Liver (tissue), 3 donors: ENCODE results near the gene IGF2.

Source experiments
- ATF3 ChIP-seq: IDR thresholded peaks from 2 replicates; pipeline ENCODE4 v1.6.1; 2016; ENCODE audit warnings: antibody characterized with exemption
- CTCF ChIP-seq: fragments of 150-350 bp; IDR thresholded peaks from 2 replicates; pipeline ENCODE4 v1.5.1; 2017; ENCODE audit warnings: improper control_type of control experiment, low read depth, low read length; ENCODE audit not compliant: missing input control
- EGR1 ChIP-seq, 2 donors: IDR thresholded peaks; 2 replicates each; pipeline ENCODE4 v1.6.1; 2016 to 2018; ENCODE audit warnings: antibody characterized with exemption in 2 of 2, low read depth in 2 of 2
- FOXA1 ChIP-seq: IDR thresholded peaks from 2 replicates; pipeline ENCODE4 v1.6.1; 2016; ENCODE audit warnings: antibody characterized with exemption
- HNF4A ChIP-seq, 2 donors: conservative IDR thresholded peaks; 2 replicates each; pipeline ENCODE4 v1.6.1; 2016; ENCODE audit warnings: antibody characterized with exemption in 2 of 2, mild to moderate bottlenecking in 2 of 2
- HNF4G ChIP-seq: IDR thresholded peaks from 2 replicates; pipeline ENCODE4 v1.6.1; 2016; ENCODE audit warnings: antibody characterized with exemption
- JUND ChIP-seq, 2 donors: IDR thresholded peaks; 2 replicates each; pipeline ENCODE4 v1.6.1; 2016; ENCODE audit warnings: antibody characterized with exemption in 2 of 2
- MAX ChIP-seq: IDR thresholded peaks from 2 replicates; pipeline ENCODE4 v1.6.1; 2016; ENCODE audit warnings: antibody characterized with exemption
- RAD21 ChIP-seq, 2 donors: IDR thresholded peaks; 2 replicates each; pipeline ENCODE4 v1.6.1; 2016; ENCODE audit warnings: antibody characterized with exemption in 2 of 2, mild to moderate bottlenecking in 2 of 2
- REST ChIP-seq: IDR thresholded peaks from 2 replicates; pipeline ENCODE4 v1.6.1; 2016; ENCODE audit warnings: antibody characterized with exemption, mild to moderate bottlenecking
- SP1 ChIP-seq: IDR thresholded peaks from 2 replicates; pipeline ENCODE4 v1.6.1; 2018; ENCODE audit warnings: antibody characterized with exemption, mild to moderate bottlenecking
- TAF1 ChIP-seq: conservative IDR thresholded peaks from 2 replicates; pipeline ENCODE4 v1.6.1; 2016; ENCODE audit warnings: antibody characterized with exemption, mild to moderate bottlenecking
- YY1 ChIP-seq: IDR thresholded peaks from 2 replicates; pipeline ENCODE4 v1.6.1; 2016; ENCODE audit warnings: antibody characterized with exemption, mild to moderate bottlenecking
- ZBTB33 ChIP-seq: IDR thresholded peaks from 2 replicates; pipeline ENCODE4 v1.6.1; 2016; ENCODE audit warnings: antibody characterized with exemption
- donor health status: healthy.
- donor health status: healthy.

GRCh38 chr11:2139123-2139521 is at the start of gene IGF2:
- TF ChIP-seq ATF3 (no peak), TAF1 (no peak), YY1 (no peak), MAX (no peak), CTCF (no peak), SP1 (no peak), REST (no peak), EGR1 (IDR thresholded peaks at IDR 0.05; ENCODE audit: low read depth in 2 of 2) (no peak), JUND (IDR thresholded peaks at IDR 0.05) (no peak), ZBTB33 (no peak), RAD21 (IDR thresholded peaks at IDR 0.05) (no peak), HNF4A (conservative IDR thresholded peaks at IDR 0.05) (no peak), HNF4G (no peak), FOXA1 (no peak)
